GM18873 (cell line): ENCODE measurements around the gene ACSF2.
A peak's percentile ranks its signal among the peaks of the same experiment; 100 is the strongest.
"Not testable (repeated sequence)": the region's sequence is repeated elsewhere in the genome, so short reads cannot be mapped to it uniquely, and the experiment has no call there.

Source experiments
- ATAC-seq: cut with Tn5 transposase; IDR thresholded peaks from one replicate; pipeline ENCODE4 v1.9.1; 2021; ENCODE audit warnings: mild to moderate bottlenecking, moderate library complexity, moderate number of reproducible peaks; ENCODE audit not compliant: unreplicated experiment, low FRiP score

Gene ACSF2, protein sequence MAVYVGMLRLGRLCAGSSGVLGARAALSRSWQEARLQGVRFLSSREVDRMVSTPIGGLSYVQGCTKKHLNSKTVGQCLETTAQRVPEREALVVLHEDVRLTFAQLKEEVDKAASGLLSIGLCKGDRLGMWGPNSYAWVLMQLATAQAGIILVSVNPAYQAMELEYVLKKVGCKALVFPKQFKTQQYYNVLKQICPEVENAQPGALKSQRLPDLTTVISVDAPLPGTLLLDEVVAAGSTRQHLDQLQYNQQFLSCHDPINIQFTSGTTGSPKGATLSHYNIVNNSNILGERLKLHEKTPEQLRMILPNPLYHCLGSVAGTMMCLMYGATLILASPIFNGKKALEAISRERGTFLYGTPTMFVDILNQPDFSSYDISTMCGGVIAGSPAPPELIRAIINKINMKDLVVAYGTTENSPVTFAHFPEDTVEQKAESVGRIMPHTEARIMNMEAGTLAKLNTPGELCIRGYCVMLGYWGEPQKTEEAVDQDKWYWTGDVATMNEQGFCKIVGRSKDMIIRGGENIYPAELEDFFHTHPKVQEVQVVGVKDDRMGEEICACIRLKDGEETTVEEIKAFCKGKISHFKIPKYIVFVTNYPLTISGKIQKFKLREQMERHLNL

GRCh38 chr17:50425682-50426471 is at the start of gene ACSF2:
ACSF2 (plus strand) TSS chr17:50426218; CDS start chr17:50426262, 44 bp downstream.
- ATAC-seq, result no peak

DNA sequence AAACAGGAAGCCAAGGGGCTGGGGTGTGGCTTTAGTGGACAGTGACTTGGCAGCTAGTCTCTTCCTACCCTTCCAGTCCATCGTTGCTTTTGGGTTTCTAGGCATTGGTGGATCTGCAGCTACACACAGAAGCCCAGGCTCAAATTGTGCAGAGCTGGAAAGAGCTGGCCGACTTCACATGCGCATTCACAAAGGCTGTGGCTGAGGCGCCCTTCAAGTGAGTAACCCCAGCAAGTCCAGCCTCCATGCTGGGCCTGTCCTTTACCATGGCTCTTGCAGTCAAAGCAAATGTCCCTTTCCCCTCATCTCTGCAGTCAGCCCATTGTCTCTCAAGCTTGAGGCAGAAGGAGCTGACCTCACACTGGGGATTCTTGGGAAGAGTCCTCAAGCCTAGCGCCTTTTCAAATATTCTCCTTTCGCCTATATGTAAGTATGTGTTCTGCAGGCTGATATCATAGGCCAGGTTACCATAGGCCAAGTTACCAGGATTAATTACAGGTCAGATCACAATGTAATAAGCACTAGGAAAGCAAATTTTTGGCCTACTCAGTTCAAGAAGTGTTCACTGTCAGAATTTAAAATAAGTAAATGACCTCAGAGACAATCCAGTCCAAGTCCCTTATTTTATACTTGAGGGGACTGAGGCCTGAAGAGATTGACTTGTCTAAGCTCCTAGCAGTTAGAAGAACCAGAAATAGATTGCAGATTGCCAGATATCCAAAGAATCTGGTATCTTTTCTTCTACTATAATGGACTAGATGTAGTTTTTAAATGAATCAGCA is 46.5 kb upstream of the ACSF2 start:
- ATAC-seq, result no peak

DNA sequence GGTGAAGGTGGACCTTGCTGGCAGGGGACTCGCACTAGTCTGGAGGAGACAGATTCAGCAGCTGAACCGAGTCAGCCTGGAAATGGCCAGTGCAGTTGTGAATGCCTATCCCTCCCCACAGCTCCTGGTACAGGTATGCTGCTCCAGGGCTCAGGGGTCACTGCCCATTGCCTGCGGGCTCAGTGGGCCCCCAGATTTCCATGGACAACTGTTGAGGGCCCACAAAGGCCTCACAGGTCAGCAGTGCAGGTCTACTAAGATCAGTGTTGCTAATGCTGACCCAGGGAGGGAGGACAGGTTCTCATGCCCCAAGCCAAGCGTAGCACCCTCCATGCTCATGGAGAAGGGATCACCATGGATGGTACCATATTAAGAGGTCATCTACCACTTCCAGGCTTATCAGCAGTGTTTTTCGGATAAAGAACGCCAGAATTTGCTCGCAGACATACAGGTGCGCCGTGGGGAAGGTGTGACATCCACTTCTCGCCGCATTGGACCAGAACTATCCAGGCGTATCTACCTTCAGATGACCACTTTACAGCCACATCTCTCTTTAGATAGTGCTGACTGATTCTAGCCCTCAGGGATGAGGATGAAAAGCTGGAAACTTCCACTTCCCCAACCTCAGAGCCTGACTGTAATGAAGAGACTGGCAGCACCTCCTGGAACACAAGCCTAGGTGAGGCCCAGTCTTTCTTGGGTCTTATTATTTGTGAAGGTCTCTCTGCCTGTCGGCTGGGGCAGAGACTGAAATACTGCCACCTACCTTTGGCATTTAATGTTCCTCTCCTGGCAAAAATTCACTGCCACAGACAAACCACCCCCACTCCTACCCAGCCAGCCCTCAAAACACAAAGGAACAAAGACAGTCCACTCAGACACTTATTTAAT is 45.4 kb upstream of the ACSF2 start:
- no peak for ATAC-seq

DNA sequence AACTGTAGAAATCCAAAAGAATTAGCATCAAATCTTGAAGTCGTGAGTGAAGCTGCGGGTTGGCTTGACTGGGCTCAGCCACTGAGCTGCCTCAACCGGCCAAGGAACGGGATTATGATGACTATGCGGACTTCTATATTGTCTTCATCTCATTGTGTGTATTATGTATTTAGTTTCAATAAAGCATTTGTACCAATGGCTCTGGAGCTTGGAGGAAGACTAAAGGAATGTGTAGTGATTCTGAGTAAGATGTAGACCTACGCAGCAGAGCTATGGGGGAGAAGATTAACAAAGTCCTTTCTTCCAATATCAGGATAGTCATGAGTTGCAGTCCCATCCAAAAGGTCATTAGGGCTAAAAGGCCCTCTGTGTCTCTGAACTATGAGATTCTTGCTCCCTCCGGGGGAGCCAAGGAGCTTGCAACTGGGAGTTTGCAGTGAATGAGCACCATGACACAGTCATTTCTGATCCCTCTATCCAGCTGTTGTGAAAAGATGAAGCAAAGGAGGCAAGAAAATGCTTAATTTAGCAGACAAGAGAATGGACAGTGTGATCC is 44.7 kb upstream of the ACSF2 start:
- no peak for ATAC-seq

- no peak for ATAC-seq
Observed at GRCh38 chr17:50381920-50382319, 44.1 kb upstream of the ACSF2 start.

DNA sequence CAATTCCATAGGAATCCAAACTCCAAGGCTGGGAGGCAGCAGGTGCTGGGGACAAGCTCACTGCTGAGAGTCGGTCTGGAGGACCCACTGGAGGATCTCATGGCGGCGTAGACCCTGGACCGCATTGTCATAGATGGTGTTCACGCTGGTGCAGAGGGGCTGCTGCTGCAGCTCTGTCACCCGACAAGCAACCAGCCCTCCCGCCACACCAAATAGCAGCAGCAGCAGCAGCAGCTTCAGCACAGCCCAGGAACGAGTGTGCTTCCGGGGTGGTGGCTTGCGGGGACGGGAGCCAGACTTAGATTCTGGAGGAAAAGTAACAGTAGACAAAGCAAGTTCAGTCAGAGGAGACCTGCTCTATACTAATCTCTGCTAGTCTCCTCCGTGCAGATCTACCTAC is 43.1 kb upstream of the ACSF2 start:
- no peak for ATAC-seq

DNA sequence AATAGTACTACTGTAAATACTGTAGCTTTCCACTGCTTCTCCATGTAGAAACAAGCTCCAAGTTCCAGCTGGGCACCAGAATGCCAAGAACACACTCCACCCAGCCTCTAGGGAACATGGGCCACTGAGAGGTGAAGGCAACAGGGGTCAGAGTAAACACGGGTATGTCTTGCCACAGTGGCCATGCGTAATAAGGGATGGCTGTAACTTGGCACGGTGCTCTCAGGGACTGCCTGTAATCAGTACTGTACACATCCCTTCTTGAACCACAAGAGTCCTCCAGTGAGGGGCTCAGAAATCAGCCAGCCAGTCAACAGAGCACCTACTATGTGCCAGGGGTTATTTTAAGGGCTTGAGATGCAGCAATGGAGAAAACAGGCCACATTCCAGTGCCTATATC is 39.5 kb upstream of the ACSF2 start:
- ATAC-seq, result no peak

DNA sequence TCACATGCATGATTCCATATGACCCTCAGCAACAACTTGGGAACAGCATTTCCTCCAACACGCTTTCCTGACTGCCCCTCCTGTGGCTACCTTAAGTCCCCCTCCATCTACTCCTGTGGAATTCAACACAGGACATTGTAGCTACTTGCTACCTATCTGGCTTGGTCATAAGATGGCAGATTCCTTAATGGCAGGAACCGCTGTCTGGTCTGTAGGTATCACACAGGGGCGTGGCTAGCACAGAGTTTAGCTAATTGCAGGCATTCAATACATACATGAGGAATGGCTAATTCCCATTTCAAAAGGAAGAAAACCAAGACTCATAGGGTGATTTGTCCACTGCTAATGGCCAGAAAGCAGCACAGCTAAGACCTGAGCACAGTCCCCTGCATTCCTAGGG is 37.3 kb upstream of the ACSF2 start:
- ATAC-seq, result no peak

DNA sequence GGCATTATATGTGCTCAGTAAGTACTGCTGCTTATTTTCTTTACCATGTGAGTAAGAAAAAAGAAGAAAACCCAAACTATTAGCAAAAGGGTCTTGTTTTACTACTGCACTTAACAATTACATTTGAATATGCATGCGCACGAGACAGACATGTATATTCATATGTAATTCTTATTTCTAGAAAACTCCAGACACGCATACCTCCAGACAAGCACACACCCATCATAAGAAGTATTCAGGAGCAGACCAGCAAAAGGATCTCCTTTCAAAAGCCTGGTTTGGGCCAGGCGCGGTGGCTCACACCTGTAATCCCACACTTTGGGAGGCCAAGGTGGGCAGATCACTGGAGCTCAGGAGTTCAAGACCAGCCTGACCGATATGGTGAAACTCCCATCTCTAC is 36.5 kb upstream of the ACSF2 start:
- no peak for ATAC-seq

- ATAC-seq, result no peak
Observed at GRCh38 chr17:50392621-50393020, 33.4 kb upstream of the ACSF2 start.

DNA sequence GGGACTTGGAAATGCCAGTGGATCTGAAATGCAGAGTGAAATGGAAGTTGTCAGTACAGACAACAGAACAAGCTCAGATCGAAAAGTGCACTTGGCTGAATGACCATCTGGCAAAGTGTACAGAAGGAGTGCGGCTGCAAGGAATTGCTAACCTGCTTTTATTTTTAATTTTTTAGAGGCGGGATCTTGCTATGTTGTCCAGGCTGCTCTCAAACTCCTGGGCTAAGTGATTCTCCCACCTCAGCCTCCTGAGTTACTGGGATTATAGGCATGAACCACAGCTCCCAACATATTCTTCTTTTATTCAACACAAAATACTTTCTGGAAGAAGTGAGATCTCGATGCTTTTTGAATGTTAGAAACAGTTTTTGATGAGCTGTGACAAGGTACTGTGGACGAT is 32.3 kb upstream of the ACSF2 start:
- no peak for ATAC-seq

DNA sequence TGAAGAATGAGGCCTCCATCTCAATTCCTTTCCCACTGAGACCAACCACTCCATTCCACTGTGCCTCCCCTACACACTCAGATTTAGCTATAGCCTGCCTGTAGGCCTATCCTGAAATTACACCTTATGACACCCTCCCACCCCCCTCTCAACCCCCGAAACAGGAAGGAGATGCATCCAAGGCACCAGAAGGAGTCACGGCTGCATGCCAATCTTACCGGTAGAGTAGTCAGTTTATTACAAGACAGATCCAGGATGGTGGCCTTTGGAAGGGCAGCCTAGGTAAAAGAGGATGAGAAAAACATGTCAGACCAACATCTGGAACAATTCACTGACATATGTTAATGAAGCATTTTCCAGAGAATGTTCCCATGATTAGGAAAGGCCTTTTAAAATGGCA is 31.3 kb upstream of the ACSF2 start:
- no peak for ATAC-seq

DNA sequence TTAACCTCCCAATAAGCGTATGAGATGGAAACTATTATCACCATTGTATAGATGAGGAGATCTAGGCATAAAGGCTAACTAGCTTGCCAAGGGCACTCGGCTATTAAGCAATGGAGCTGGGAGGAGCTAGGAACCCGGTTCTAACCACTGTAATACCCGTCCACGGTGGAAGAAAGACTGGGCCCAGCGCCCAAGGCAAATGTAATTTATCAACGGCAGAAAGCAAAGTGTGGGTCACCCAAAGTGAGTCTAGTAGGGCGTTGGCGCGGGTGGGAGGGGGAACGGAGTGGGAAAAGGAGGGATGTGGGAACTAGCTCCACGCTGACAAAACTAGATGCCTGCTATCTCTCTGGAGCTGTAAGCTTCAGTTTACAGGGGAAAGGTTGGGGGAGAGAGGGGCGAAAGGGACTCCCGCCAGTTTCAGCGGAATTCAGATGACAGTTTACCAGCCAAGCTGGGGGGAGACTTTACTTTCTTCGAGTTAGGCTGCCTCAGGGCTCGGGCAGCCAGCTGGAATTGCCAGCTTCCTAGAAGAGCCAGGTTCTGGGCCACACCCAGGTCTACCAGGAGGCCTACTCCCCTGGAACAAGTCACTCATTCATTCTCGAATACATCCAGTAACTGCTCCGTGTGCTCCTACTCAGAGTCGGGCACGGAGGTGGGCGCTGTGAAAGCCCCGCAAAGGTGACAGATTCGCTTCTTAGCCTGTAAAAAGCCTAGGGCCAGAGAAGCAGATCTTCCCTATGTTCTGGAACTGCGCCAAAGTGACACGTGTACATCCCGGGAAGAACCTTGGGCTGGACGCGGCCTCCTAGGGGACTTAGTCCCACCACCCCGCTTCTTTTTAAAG is 29.5 kb upstream of the ACSF2 start:
- ATAC-seq, result no peak

DNA sequence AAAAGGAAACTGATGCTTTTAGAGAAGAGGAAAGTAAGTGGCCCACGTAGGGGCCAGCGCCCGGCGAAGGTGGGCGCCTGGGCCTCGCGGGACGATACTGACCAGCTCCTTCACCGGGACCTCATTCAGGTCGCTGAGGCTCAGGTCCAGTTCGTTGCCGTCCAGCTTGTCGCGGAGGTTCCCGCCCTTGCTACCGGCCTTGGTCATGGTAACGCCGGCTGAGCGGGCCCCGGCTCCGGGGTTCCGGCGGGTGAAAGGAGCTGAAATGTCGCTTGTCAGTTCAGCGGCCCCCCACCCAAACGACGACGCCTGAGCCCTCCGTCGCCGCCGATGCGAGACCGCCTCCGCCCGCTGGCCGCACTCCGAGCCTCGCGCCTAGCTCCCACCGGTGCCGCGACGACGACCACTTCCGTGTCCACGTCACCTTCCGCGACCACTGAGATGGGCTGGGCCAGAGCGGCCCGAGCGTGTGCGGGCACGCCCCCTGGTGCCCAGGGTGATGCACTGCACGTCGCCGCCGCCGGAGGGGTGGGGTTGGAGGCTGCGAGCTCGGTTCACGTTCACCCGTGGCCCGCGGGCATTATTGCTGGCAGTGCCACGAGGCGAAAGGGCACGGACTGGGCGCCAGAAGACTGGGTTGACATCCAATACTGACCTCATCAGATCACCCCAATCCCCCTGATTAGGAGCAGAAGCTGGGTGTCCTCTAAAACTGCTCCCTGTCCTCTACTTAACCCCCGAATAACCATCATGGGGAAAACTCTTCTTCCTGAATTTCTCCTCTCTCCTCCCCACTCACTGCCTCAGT is 28.7 kb upstream of the ACSF2 start, which contains the start of gene LRRC59:
Gene LRRC59 (minus strand): TSS at position 413 of the 808 bp plus-strand sequence. CDS start 206 bp downstream, at position 207.
- ATAC-seq, result peak; percentile 86

DNA sequence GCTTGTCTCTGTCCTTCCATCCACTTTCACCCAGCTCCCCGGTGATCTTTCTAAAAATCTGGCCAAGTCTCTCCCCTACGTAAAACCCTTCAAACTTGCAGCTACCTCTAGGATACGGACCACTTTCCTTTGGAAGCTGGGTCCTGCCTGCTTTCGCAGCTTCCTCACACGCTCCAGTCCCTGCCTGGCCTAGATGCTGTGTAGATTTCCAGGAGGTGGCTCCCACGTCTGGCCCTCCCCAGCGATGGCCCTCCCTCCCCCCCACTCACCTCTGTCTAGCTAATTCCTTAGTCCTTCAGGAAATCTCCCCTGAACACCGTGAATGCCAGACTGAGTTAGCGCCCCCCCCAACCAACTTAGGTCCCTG is 28.1 kb upstream of the ACSF2 start:
- peak; percentile 6 for ATAC-seq

DNA sequence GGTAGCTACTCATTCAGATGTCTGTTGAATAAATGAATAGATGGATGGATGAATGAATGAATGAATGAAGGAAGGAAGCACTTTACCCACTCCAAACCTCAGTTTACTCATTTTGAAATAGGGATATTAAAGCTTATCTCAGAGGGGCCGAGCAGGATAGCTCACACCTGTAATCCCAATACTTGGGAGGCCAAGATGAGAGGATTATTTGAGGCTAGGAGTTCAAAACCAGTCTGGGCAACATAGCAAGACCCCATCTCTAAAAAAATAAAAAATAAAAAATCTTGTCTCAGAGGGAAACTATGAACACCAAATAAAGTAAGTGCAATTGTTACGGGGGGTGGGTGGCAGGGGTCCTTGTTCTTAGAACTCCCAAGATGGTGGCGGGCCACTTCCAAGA is 27.3 kb upstream of the ACSF2 start:
- not testable (repeated sequence) for ATAC-seq

DNA sequence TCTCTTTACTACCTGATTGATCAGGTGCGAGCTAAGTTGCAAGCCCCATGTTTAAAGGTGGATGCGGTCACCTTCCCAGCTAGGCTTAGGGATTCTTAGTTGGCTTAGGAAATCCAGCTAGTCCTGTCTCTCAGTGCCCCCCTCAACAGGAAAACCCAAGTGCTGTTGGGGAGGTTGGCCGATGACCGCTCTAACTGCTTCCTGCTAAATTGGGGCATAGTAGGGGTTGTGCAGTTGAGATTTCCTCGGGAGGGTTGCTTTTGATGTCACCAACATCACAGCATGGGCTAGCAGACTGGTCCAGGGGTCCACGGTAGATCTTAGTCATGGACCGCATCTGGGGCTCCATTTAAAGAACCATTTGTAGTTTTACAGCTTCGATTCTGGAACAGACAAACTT is 26.4 kb upstream of the ACSF2 start:
- ATAC-seq, result not testable (repeated sequence)
